ENCODE measurements around the gene STAT6.

Gene STAT6

DNA sequence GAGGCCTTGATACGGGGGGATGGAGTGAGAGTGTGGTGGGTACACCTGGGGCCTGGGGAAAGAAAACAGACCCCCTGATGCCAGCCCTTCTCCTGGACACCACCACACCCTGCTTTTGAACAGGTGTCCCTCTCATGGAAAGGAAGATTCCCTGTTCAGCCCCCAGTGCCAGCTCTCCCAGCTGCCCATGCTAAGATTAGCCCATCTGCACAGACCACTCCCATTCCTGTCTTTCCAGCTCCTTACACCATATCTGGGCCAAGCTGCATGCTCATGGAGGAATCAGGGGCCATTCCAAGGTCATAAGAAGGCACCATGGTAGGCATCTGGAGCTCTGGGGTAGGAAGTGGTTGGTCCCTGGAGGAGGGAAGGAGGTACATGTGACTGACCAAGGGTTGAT is 12.6 kb downstream of the STAT6 start:
- DNase-seq: no peak

DNA sequence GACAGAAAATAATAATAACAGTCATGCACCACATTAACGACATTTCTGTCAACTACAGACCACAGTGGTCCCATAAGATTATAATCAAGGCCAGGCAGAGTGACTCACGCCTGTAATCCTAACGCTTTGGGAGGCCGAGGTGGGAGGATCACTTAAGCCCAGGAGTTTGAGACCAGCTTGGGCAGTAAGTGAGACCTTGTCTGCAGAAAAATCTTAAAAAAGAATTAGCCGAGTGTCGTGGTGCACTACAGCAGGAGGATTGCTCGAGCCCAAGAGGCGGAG is 13.7 kb downstream of the STAT6 start:
- no peak for DNase-seq

DNA sequence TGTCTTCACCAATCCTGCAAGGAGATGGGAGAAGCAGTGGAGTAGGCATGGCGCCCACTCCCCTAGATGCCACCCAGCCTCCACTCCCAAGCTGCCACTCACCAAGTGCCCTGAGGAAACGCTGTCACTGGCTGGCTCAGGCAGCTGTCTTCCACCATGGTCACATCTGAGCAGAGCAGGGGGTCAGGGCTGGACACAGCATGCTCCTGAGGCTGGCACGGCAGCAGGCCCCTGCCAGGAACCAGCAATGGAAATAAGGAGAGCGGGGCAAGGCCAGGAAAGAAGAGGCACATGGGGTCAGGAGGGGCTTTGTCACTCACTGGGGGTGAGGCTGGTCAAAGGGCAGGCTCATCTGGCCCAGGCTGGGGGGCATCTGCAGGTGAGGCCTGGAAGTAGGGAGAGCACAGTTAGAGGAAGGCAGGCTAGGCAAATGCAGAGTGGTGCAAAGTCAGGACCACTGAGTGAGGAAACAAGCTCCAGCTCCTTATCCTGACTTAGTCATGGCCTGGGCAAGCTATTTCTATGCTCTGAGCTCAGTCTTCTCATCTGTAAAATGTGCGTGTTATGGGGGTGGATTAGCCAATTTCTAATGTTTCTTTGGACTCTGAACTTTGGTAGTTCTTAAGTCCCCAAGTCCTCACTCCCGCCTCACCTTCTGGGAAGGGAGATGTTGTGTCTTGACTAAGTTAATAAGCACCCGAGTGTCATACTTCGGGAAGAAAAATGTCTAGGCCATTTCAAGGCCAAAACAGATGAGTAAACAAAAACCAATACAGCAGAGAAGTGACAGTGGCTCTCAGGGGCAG is 14.2 kb downstream of the STAT6 start:
- no peak for DNase-seq

DNA sequence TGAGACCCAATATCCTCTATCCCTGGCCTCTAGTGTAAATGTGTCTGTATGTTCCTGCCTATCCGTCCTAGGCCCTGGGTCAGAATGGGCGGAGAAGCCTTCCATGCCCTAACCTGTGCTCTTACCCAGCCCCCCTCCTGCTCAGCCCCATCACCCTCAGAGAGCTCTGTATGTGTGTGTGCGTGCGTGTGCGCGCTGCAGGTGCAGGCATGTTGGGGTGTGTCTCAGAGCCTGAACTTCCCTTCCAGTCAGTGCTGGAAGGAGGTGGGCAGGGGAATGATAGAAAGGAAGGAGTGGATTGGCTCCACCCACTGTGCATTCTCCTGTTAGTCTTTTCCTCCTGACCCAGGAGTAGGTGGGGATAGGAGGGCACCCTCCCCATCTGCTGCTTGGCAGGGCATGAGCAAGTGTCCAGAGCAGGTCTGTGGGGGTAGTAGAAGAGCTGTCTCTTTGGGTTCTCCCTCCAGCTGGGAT is 15.0 kb downstream of the STAT6 start:
- DNase-seq: no peak

DNA sequence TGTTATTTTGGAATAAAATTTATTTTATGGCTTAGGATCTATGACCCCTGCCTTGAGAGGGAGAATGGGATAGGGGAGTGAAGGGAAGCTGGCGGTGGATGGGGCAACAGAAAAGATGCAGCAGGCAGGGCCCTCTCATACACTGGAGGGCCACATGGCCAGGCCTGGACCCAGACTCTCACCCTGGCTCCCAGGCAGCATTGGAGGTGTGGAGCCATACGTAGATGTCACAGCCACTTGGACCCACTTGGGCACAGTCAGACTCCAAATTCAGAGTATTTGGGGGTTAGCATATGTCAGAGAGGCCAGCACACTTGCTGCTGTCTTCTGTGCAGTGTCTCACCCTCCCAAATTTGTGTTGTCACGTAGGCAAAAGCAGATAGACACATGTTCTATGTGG is 15.7 kb downstream of the STAT6 start:
- no peak for DNase-seq

DNA sequence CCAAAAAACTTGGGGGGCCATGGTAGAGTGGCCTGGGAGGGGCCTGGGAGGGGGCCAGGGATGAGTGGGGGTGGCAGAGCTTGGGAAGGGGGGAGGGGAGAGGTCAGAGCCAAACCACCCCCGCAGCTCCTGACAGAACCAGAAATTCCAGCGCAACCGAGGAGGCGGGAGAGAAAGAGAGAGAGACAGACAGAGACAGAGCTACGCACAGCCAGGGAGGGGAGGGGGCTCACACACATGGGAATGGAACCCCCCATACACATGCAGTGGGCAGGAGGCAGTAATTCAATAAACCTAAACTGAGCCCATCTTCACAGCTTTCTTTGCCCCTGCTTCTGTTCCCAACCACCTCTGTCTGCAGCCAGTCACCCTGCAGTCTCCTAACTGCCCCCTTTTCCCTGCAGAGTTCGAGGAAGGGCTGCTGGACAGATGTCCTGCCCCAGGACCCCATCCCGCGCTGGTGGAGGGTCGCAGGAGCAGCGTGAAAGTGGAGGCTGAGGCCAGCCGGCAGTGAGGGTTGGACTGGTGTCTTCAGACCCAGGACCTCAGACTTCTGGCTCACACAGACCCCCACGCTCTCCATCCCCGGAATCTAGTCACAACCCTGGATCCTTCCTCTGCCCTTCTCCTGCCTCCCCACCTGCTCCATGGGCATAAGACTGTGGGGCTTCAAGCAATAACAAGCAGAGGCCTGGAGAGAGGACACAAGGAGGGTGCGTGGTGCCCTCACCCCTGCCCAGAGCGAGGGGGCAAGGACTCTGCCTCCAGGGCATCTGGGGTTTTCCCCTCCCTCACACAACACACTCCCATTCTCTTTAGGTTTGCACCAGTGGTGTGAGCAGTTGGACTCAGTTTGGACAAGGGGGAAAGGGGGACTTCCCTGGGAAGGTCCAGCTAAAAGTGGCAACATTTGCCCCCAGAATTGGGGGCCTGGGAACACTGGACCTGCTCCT is 16.7 kb downstream of the STAT6 start:
- no peak for DNase-seq

DNA sequence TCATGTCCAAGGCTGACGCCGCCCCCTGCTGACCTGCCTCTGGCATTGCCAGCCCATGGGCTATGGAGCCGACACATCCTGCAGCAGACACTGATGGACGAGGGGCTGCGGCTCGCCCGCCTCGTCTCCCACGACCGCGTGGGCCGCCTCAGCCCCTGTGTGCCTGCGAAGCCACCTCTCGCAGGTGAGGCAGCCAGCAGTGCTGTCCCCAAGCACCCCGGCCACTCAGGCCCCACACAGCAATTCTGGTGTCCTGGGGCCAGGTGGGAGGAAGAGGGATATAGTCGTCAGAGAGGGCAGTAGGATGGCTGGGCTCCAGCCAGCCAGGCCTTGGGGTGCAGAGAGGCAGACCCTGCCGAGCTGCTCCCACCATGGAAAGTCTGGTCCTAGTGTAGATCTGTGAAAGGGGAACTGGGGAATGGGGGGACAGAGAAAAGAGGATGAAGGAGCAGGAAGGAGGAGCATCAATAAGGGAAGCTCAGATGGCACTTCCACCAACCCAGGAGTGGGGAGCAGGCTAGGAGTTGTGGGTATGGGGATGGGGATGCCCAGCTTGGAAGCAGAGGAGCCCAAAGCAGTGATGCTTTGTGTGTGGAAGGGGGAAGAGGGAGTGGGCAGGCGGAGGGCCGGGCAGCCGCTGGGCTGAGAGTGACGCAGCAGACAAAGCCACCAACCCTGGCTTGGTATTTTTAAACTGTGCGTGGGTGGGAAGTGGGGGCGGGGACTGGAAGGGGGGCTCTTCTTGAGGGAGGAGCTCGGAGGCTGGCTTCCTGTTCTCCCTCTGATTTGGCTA is 17.6 kb downstream of the STAT6 start:
- peak; percentile 70 for DNase-seq

DNA sequence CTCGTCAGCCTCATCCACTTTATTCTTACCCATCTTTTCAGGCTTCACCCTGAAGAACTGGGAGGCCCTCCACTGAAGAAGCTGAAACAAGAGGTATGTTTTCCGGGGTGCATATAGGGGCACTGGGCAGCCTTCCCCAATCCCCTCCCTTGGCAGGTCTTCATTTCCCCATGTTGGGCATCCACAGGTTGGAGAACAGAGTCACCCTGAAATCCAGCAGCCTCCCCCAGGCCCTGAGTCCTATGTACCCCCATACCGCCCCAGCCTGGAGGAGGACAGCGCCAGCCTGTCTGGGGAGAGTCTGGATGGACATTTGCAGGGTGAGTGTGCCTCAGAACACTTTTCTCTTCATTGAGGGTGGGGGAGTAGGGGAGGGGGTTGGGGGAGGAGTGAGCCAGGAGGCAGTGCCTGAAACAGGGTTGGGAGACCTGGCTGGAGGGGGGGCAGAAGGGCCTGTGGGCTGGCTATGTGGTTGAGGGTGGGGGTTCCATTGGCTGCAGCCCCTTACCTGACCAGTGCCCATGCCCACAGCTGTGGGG is 18.2 kb downstream of the STAT6 start:
- no peak for DNase-seq

DNA sequence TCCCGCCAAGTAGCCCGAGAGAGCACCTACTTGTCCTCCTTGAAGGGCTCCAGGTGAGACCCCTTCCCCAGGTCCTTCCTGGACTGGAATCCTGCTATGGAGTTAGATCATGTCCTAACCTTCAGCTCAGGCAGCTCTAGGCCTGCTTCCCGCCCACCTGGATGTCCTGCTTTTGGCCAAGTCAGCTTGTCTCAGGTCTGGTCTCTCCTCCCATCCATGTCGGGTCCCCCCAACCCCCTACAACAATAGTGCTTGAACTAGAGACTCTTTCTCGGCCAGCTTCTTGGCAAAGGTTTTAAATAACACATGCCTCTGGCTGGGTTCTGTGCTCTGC is 18.7 kb downstream of the STAT6 start:
- DNase-seq: no peak

DNA sequence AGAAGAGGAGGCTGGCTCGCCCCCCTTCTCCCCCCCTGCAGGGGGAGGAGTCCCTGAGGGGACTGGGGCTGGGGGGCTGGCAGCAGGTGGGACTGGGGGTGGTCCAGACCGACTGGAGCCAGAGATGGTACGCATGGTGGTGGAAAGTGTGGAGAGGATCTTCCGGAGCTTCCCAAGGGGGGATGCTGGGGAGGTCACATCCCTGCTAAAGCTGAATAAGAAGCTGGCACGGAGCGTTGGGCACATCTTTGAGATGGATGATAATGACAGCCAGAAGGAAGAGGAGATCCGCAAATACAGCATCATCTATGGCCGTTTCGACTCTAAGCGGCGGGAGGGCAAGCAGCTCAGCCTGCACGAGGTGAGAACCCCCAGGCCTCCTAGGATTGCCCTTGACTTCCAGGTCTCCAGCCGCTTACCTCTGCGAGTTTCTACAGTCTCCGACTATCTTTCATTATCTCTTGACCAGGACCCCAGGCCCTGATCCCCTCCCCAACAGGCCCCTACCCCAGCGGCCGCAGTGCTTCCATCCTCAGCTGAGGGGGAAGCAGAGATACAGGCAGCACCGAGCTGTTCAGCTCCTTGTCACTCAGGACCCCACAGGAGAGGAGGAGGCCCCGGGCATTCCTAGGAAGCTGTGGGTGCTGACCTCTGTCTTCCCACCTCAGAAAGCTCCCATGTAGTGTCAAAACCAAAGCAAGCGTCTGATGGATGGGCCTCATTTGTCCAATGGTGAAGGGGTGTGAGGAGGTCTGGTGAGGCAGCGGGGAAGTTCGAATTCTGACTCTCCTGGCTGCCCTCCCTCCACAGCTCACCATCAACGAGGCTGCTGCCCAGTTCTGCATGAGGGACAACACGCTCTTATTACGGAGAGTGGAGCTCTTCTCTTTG is 19.3 kb downstream of the STAT6 start:
- no peak for DNase-seq

DNA sequence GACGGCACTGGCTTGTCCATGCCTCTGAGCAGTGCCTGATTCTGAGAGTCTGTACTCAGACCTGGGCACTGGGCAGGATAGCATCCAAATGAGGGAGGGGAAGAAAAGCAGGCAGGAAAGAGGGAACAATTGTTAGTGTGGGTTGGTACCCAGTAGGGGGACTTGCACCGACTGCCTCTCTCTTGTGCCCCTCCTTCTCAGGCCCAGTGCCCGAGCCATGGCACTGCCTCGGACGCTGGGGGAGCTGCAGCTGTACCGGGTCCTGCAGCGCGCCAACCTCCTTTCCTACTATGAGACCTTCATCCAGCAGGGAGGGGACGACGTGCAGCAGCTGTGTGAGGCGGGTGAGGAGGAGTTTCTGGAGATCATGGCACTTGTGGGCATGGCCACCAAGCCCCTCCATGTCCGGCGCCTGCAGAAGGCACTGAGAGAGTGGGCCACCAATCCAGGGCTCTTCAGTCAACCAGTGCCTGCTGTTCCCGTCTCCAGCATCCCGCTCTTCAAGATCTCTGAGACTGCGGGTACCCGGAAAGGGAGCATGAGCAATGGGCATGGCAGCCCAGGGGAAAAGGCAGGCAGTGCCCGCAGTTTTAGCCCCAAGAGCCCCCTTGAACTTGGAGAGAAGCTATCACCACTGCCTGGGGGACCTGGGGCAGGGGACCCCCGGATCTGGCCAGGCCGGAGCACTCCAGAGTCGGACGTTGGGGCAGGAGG is 20.1 kb downstream of the STAT6 start:
- no peak for DNase-seq

DNA sequence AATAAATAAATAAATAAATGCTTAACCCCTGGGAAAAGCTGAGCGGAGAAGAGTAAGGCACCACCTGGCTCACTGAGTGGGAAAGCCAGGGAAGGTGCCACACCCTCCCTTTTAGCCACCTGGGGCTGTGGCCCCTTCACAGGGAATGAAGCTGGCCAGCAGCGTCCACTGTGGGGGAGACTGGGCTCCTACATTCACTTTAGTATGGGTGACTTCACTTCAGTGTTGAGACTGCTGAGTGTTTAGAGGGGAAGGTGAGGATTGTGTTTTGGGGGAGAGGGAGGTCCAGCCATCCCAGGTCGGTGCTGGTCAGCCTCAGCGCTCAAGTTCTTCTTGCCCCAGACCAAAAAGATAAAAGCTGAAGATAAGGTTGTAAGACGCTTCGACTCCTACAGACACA is 20.7 kb downstream of the STAT6 start:
- DNase-seq: no peak

DNA sequence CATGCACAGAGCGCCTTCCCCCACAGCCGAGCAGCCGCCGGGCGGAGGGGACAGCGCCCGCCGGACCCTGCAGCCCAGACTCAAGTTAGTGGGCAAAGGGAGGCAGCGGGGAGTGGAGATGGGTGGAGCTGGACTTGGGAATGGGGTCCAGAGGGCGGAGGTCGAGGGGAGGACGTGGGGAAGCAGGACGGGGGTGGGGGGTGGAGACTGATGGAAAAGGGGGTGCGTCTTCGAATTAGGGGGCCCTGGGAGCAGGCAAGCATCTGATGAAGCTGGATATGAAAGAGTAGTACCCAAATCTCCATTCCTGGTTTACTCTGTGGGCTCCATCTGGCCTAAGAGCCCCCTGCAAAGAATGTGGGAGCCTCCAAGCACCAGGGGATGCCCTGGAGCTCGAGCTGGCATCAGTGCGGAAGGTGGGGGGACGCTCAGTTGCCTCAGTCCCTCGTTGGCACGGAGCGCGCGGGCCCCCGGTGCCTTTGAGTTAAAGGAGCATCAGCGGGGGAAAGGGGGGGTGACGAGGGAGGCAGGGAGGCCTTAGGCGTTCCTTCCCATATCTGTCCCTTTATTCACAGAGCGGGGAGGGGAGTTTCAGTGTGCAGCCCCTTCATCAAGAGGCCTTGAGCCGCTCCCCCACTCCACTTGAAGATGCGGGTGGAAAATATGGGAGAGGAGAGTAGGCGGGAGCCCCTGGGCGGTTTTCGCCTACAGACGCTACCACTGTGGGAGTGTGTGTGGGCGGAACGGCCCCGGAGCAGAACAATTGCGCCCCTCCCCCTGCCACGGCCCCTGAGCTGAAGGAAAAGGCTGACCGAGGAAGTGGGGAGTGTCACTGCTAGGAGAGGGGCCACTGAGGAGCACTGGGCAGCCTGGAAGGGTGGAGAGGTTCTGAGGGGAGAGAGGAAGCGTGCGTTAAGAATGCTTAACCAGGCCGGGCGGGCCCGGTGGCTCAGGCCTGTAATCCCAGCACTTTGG is 21.6 kb downstream of the STAT6 start:
- DNase-seq: peak; percentile 71

DNA sequence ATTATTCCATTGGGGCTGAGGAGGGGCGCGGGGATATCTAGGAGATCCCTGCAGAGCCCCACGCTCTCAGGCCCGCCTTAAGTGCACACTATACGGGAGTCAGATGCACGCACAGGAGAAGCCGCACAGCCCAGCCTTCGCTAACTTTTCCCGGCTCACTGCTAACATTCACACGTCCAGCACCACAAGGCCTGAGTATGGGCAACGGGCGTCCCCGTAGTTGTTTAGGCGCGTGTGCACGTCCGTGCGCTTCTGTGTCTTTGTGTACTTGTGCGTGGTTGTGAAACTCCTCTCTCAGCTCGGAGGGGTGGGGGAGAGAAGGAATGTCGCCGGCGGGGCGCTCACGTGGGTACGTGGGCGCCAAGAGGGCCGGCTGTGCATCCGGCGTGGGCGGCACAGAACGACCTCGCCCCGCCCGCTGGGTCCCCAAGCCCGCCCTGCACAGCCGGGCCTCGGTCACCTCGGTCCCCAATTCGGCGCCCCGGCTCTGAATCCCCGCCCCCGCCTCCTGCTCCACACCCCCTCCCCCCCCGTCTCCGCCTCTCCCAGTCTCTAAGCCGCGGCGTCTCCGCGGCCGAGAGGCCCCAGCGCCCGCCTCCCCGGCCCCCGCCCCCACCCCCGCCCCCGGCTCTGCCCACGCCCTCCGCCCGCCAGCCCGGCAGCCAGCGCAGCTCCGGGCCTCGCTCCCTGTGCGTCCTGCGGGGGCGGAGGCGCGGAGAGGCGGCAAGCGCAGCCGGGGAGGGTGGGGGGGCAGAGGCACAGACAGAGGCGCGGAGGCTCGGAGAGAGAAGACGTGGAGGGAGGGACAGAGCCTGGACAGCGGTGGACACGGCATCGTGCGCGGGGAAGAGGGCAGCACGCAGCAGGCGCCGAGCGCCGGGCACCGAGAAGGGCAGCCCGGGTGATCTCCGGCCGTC is 22.6 kb downstream of the STAT6 start, which contains the start of gene NAB2:
NAB2 (plus strand) TSS at position 761 of the 917 bp plus-strand sequence. CDS start 158 bp downstream, outside the sequence.
- peak; percentile 83 for DNase-seq

DNA sequence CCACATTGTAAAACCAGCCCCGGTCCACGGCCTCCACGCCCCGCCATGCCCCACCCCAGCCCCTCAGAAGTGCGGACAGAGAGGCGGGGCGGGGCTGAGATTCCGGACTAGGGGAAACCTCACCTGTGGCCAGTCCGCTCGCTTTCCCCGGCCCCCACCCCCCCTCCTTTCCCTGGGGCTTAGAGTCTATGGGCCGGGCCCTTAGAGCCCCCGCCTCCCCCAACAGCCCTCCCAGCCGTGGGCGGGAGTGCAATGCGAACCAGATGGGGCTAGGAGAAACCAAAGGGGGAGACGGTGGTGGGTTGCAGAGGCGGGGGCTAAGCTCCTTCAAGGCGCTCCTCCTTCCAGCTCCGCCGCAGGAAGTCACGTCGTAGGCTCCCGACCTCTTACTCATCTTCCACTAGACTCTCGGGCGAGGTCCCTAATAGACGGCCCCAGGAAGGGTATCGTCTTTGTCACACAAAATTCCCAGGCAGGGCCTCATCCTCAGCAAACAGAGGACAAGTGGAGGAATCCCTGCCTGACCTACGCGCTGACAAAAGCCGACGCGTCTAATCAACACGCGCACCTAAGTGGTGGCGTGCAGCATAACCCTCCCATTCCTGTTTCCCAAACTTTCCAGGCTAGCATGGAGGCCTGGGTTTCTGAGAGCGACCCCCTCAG is 23.3 kb downstream of the STAT6 start:
- peak; percentile 85 for DNase-seq

DNA sequence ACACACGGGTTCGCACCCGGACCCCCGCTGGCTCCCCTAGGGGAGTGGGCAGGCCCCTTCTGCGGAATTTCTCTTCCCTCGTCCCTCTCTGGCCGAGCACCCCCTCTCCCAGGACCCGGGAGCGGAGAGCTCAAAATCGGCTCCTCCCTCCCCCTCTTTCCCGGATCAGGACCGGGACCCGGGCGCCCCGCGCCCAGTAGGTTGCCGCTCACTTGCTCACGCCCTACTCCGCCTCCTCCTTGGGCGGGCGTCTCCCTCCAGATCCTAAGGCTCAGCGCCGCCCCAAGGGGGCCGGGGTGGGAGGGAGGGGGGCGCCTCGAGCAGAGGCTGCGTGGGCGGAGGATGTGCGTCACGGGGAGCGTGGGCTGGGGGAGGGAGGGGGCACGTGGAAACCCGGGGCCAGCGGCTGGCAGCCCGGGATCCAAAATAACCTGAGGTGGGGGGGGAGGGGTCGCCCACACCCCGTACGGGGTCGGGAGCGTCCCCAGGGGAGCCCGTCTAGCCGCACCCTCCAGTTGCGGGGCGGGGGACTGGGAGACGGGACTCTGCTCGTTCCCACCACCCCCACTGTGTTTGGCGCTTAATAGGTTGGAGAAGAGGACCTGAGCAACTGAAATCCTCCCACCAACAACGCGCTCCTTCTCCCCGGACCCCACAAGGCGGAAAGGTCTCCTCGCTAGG is 24.0 kb downstream of the STAT6 start:
- DNase-seq: peak; percentile 91

DNA sequence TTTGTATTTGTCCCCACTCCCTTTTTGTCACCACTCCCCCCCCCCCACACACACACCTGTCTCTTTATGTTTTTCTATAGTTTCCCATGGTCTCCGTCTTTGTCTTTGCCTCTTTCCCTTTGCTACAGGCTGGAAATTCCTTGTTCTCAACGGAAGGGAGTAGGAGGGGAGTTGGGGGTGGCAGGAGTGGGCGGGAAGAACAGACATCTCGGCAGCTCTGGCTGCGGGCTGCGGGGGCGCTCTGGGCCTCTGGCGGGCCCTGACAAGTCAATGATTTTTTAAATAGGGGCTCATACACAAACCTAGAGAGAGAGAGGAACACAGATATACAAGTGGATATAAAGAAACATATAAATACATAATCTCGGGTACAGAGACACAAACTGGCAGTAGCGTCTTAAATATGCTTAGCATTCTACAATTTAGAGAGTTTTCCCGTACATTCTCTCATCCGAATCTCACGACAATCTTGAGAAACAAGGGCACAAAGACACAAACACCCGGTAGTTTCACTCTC is 24.6 kb downstream of the STAT6 start:
- DNase-seq: peak; percentile 62

All from activated naive CD4-positive, alpha-beta T cell treated with Interleukin-2 at 50 U/mL for 16 hours (primary cell).